HEK293 (cell line): Measurements from ENCODE around the gene PTDSS2.
A peak's percentile ranks its signal among the peaks of the same experiment; 100 is the strongest.

ENCODE experiments used
- CTCF ChIA-PET: fragments of 350-600 bp; formaldehyde crosslinking; extraction: SDS; loops from one replicate; lab custom pipeline; 2021; ENCODE audit warnings: antibody characterized with exemption; lab: Yijun Ruan, JAX
- POLR2A ChIA-PET: fragments of 300-600 bp; formaldehyde crosslinking; extraction: SDS; loops from one replicate; lab custom pipeline; 2020; ENCODE audit warnings: antibody characterized with exemption, inconsistent platforms; lab: Yijun Ruan, JAX
- H3K27ac ChIP-seq: fragments of 200-500 bp; sonication (Bioruptor generic); 2 replicates; pipeline ENCODE4 v1.5.1; 2014; ENCODE audit warnings: low read depth, low read length, control low read depth, inconsistent platforms; ENCODE audit errors: extremely low read depth
- H3K36me3 ChIP-seq, 2 experiments: fragments of 200-500 bp in 1 of 2; sonication (Bioruptor generic) in 1 of 2; 1 replicate in 1 of 2; 2 replicates in 1 of 2; pipeline ENCODE4 v1.5.1; 2014 to 2017; ENCODE audit warnings: inconsistent platforms in 2 of 2, low read length in 2 of 2; ENCODE audit not compliant: control insufficient read depth in 2 of 2, insufficient read depth in 1 of 2
- H3K4me1 ChIP-seq: fragments of 200-500 bp; sonication (Bioruptor generic); 2 replicates; pipeline ENCODE4 v1.5.1; 2014; ENCODE audit warnings: mild to moderate bottlenecking, low read length, inconsistent platforms; ENCODE audit not compliant: control insufficient read depth, insufficient read depth
- H3K4me3 ChIP-seq: 2 replicates; pipeline ENCODE4 v1.5.1; 2011; ENCODE audit warnings: low read depth, mild to moderate bottlenecking, control low read depth, low read length, moderate library complexity
- H3K9me3 ChIP-seq: fragments of 200-500 bp; sonication (Bioruptor generic); 2 replicates; pipeline ENCODE4 v1.5.1; 2014; ENCODE audit warnings: low read depth, low read length, inconsistent platforms; ENCODE audit not compliant: control insufficient read depth, insufficient read depth
- HOXA7 ChIP-seq: sonication (generic); formaldehyde crosslinking; IDR thresholded peaks from 2 replicates; pipeline ENCODE4 v1.8.1; 2022; ENCODE audit warnings: missing genetic modification reagents, borderline replicate concordance
- KLF10 ChIP-seq: fragments of 450-650 bp; IDR thresholded peaks from 2 replicates; pipeline ENCODE4 v1.5.1; 2018; ENCODE audit warnings: missing biosample characterization, mild to moderate bottlenecking, missing genetic modification characterization
- MZF1 ChIP-seq: fragments of 450-650 bp; formaldehyde crosslinking; IDR thresholded peaks from 2 replicates; pipeline ENCODE4 v1.5.1; 2017; ENCODE audit warnings: missing biosample characterization, missing genetic modification characterization, borderline replicate concordance
- PRDM1 ChIP-seq: fragments of 450-650 bp; formaldehyde crosslinking; IDR thresholded peaks from 2 replicates; pipeline ENCODE4; 2016; ENCODE audit warnings: missing biosample characterization, missing genetic modification characterization
- SALL2 ChIP-seq: fragments of 450-650 bp; formaldehyde crosslinking; IDR thresholded peaks from 2 replicates; pipeline ENCODE4 v1.5.0; 2017; ENCODE audit warnings: missing biosample characterization, mild to moderate bottlenecking, missing genetic modification characterization, borderline replicate concordance
- SETDB1 ChIP-seq: IDR thresholded peaks from one replicate; pipeline ENCODE4 v1.6.1; 2017; ENCODE audit warnings: mild to moderate bottlenecking, low read length, moderate library complexity, mixed read lengths; ENCODE audit not compliant: insufficient read length
- ZBTB1 ChIP-seq: fragments of 450-650 bp; formaldehyde crosslinking; IDR thresholded peaks from 2 replicates; pipeline ENCODE4 v1.5.1; 2016; ENCODE audit warnings: missing biosample characterization, missing genetic modification characterization
- ZNF132 ChIP-seq: fragments of 450-650 bp; formaldehyde crosslinking; IDR thresholded peaks from 2 replicates; pipeline ENCODE4 v1.5.1; 2017; ENCODE audit warnings: missing biosample characterization, missing genetic modification characterization, borderline replicate concordance
- ZNF2 ChIP-seq: fragments of 450-650 bp; formaldehyde crosslinking; IDR thresholded peaks from 2 replicates; pipeline ENCODE4 v1.5.1; 2016; ENCODE audit warnings: missing biosample characterization, missing genetic modification characterization
- ZNF202 ChIP-seq: fragments of 450-650 bp; formaldehyde crosslinking; IDR thresholded peaks from 2 replicates; pipeline ENCODE4 v1.5.1; 2016; ENCODE audit warnings: missing biosample characterization, missing genetic modification characterization, borderline replicate concordance
- ZNF24 ChIP-seq: fragments of 450-650 bp; formaldehyde crosslinking; IDR thresholded peaks from 2 replicates; pipeline ENCODE4 v1.5.1; 2016; ENCODE audit warnings: missing biosample characterization, missing genetic modification characterization
- ZNF248 ChIP-seq: fragments of 450-650 bp; formaldehyde crosslinking; IDR thresholded peaks from 2 replicates; pipeline ENCODE4 v1.5.1; 2017; ENCODE audit warnings: missing biosample characterization, missing genetic modification characterization
- ZNF426 ChIP-seq: fragments of 450-650 bp; formaldehyde crosslinking; IDR thresholded peaks from 2 replicates; pipeline ENCODE4 v1.5.1; 2017; ENCODE audit warnings: missing biosample characterization, missing genetic modification characterization, mild to moderate bottlenecking, inconsistent platforms, moderate library complexity
- ZNF433 ChIP-seq: fragments of 450-650 bp; formaldehyde crosslinking; IDR thresholded peaks from 2 replicates; pipeline ENCODE4 v1.5.1; 2016; ENCODE audit warnings: missing biosample characterization, missing genetic modification characterization, low read depth
- ZNF473 ChIP-seq: fragments of 450-650 bp; formaldehyde crosslinking; IDR thresholded peaks from 2 replicates; pipeline ENCODE4 v1.5.1; 2017; ENCODE audit warnings: missing biosample characterization, missing genetic modification characterization
- ZNF514 ChIP-seq: fragments of 450-650 bp; formaldehyde crosslinking; IDR thresholded peaks from 2 replicates; pipeline ENCODE4 v1.5.1; 2016; ENCODE audit warnings: missing biosample characterization, missing genetic modification characterization
- ZNF555 ChIP-seq: fragments of 450-650 bp; formaldehyde crosslinking; conservative IDR thresholded peaks from 2 replicates; pipeline ENCODE4 v1.5.1; 2017; ENCODE audit warnings: missing biosample characterization, mild to moderate bottlenecking, missing genetic modification characterization, inconsistent platforms
- ZNF571 ChIP-seq: fragments of 450-650 bp; formaldehyde crosslinking; IDR thresholded peaks from 2 replicates; pipeline ENCODE4 v1.5.0; 2017; ENCODE audit warnings: missing biosample characterization, missing genetic modification characterization
- ZNF600 ChIP-seq: fragments of 450-650 bp; formaldehyde crosslinking; IDR thresholded peaks from 2 replicates; pipeline ENCODE4 v1.5.1; 2016; ENCODE audit warnings: missing biosample characterization, missing genetic modification characterization
- TF ChIP-seq, protein P1 (sequence below): fragments of 450-650 bp; formaldehyde crosslinking; IDR thresholded peaks from 2 replicates; pipeline ENCODE4 v1.5.1; 2016; ENCODE audit warnings: missing biosample characterization, missing genetic modification characterization
- TF ChIP-seq, protein P2 (sequence below): fragments of 450-650 bp; formaldehyde crosslinking; conservative IDR thresholded peaks from 2 replicates; pipeline ENCODE4 v1.5.1; 2016; ENCODE audit warnings: low read depth, missing biosample characterization, missing genetic modification characterization
- TF ChIP-seq, protein P3 (sequence below): fragments of 450-650 bp; formaldehyde crosslinking; IDR thresholded peaks from 2 replicates; pipeline ENCODE4 v1.5.1; 2017; ENCODE audit warnings: missing biosample characterization, missing genetic modification characterization

The PTDSS2 gene

GRCh38 chr11:474914-475506, 24.9 kb downstream of the PTDSS2 start:
- TF ChIP-seq ZNF600: peak; percentile 89
- TF ChIP-seq, protein P1, sequence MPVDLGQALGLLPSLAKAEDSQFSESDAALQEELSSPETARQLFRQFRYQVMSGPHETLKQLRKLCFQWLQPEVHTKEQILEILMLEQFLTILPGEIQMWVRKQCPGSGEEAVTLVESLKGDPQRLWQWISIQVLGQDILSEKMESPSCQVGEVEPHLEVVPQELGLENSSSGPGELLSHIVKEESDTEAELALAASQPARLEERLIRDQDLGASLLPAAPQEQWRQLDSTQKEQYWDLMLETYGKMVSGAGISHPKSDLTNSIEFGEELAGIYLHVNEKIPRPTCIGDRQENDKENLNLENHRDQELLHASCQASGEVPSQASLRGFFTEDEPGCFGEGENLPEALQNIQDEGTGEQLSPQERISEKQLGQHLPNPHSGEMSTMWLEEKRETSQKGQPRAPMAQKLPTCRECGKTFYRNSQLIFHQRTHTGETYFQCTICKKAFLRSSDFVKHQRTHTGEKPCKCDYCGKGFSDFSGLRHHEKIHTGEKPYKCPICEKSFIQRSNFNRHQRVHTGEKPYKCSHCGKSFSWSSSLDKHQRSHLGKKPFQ (tag by site-specific recombination): no peak
- no peak for TF ChIP-seq ZNF555 (tag by site-specific recombination)
- no peak for TF ChIP-seq ZNF433 (tag by site-specific recombination)
- no peak for TF ChIP-seq ZNF24 (tag by site-specific recombination)
- TF ChIP-seq ZNF571: no peak
- CTCF ChIA-PET: no interaction called here
- Histone ChIP-seq H3K27ac (no peak overlapping the region), H3K4me1 (no peaks in the 10 kb centered on the region), H3K36me3 (peaks cover 0 to 33% of the 10 kb centered on the region in 2 experiments; a peak in 1 of 3 replicates), H3K9me3 (no peaks in the 10 kb centered on the region), H3K4me3 (no peak overlapping the region)
- POLR2A ChIA-PET: interaction anchor here (0.9 kb wide), 1 partner anchor 31 kb away, joined by 4 read pairs; no protein-coding TSS in a partner anchor

- Histone ChIP-seq H3K4me3 (no peak overlapping the region), H3K36me3 (peaks cover 0 to 35% of the 10 kb centered on the region in 2 experiments; a peak in 1 of 3 replicates), H3K9me3 (no peaks in the 10 kb centered on the region), H3K4me1 (no peaks in the 10 kb centered on the region), H3K27ac (no peak overlapping the region)
- ChIA-PET CTCF (interaction anchor here (1.1 kb wide), 1 partner anchor 43 kb away, joined by 3 read pairs; no protein-coding TSS in a partner anchor), POLR2A (no interaction called here)
- TF ChIP-seq ZNF132 (tag by site-specific recombination): no peak
- TF ChIP-seq SETDB1: no peak
- no peak for TF ChIP-seq KLF10 (tag by site-specific recombination)
- TF ChIP-seq MZF1: no peak
- TF ChIP-seq, protein P2, sequence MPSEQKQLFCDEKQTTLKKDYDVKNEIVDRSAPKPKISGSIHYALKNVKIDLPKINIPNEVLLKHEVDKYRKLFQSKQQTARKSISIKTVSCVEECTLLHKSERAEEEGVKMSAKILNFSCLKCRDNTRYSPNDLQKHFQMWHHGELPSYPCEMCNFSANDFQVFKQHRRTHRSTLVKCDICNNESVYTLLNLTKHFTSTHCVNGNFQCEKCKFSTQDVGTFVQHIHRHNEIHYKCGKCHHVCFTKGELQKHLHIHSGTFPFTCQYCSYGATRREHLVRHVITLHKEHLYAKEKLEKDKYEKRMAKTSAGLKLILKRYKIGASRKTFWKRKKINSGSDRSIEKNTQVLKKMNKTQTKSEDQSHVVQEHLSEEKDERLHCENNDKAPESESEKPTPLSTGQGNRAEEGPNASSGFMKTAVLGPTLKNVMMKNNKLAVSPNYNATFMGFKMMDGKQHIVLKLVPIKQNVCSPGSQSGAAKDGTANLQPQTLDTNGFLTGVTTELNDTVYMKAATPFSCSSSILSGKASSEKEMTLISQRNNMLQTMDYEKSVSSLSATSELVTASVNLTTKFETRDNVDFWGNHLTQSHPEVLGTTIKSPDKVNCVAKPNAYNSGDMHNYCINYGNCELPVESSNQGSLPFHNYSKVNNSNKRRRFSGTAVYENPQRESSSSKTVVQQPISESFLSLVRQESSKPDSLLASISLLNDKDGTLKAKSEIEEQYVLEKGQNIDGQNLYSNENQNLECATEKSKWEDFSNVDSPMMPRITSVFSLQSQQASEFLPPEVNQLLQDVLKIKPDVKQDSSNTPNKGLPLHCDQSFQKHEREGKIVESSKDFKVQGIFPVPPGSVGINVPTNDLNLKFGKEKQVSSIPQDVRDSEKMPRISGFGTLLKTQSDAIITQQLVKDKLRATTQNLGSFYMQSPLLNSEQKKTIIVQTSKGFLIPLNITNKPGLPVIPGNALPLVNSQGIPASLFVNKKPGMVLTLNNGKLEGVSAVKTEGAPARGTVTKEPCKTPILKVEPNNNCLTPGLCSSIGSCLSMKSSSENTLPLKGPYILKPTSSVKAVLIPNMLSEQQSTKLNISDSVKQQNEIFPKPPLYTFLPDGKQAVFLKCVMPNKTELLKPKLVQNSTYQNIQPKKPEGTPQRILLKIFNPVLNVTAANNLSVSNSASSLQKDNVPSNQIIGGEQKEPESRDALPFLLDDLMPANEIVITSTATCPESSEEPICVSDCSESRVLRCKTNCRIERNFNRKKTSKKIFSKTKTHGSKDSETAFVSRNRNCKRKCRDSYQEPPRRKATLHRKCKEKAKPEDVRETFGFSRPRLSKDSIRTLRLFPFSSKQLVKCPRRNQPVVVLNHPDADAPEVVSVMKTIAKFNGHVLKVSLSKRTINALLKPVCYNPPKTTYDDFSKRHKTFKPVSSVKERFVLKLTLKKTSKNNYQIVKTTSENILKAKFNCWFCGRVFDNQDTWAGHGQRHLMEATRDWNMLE (tag by site-specific recombination): no peak
- TF ChIP-seq ZBTB1 (tag by site-specific recombination): no peak
- no peak for TF ChIP-seq ZNF514
- TF ChIP-seq SALL2 (tag by site-specific recombination): no peak
- TF ChIP-seq, protein P3, sequence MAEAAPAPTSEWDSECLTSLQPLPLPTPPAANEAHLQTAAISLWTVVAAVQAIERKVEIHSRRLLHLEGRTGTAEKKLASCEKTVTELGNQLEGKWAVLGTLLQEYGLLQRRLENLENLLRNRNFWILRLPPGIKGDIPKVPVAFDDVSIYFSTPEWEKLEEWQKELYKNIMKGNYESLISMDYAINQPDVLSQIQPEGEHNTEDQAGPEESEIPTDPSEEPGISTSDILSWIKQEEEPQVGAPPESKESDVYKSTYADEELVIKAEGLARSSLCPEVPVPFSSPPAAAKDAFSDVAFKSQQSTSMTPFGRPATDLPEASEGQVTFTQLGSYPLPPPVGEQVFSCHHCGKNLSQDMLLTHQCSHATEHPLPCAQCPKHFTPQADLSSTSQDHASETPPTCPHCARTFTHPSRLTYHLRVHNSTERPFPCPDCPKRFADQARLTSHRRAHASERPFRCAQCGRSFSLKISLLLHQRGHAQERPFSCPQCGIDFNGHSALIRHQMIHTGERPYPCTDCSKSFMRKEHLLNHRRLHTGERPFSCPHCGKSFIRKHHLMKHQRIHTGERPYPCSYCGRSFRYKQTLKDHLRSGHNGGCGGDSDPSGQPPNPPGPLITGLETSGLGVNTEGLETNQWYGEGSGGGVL (tag by site-specific recombination): no peak
- TF ChIP-seq ZNF202 (tag by site-specific recombination): no peak
- no peak for TF ChIP-seq ZNF2
- TF ChIP-seq ZNF248: no peak
- TF ChIP-seq ZNF473: no peak
- TF ChIP-seq HOXA7: no peak
- TF ChIP-seq ZNF426: no peak
- no peak for TF ChIP-seq PRDM1 (tag by site-specific recombination)
These were observed 25.9 kb downstream of the PTDSS2 start for GRCh38 chr11:475941-476340.
